Activated naive CD4-positive, alpha-beta T cell treated with anti-CD3 and anti-CD28 coated beads, Interleukin-2, amount 50 U/mL, for 24 hours (primary cell): ENCODE data around the gene HNRNPF.
"Not testable (repeated sequence)": the region's sequence is repeated elsewhere in the genome, so short reads cannot be mapped to it uniquely, and the experiment has no call there.

Experiments used
- H3K27ac Mint-ChIP-seq: one replicate; pipeline ENCODE4 v1.8.0; 2021; ENCODE audit warnings: mild to moderate bottlenecking, mixed read lengths
- H3K27me3 Mint-ChIP-seq: one replicate; pipeline ENCODE4 v1.8.0; 2021; ENCODE audit warnings: mixed read lengths
- H3K36me3 Mint-ChIP-seq: one replicate; pipeline ENCODE4 v1.8.0; 2021; ENCODE audit warnings: mixed read lengths
- H3K4me1 Mint-ChIP-seq: one replicate; pipeline ENCODE4 v1.8.0; 2021; ENCODE audit warnings: mixed read lengths
- H3K4me3 Mint-ChIP-seq: one replicate; pipeline ENCODE4 v1.8.0; 2021; ENCODE audit warnings: mild to moderate bottlenecking, mixed read lengths
- H3K9me3 Mint-ChIP-seq: one replicate; pipeline ENCODE4 v1.8.0; 2021; ENCODE audit warnings: mixed read lengths

Gene HNRNPF

DNA sequence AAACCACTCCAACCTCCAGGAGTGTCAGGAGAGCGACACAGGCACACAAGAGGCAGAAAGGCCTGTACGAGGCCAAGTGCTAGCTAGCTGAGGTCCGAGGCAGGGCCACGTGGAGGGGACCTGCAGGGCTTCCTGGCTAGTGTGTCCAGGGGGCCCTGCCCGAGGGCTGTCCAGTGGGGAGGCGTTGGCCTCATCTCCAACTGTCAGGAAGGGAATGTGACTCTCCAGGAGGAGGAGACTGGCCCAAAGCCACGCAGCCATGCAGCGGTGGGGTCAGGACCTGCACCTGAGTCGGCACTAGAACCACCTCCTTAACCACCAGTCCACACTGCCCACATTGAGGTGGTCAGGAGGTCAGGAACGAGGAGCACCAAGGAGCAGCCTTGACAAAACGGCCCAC lies 69.8 kb downstream of the HNRNPF start:
- Mint-ChIP-seq H3K36me3 (no peaks in the 10 kb centered on the region), H3K27ac (no peak overlapping the region), H3K4me1 (no peaks in the 10 kb centered on the region), H3K9me3 (no peaks in the 10 kb centered on the region), H3K4me3 (no peak overlapping the region), H3K27me3 (no peaks in the 10 kb centered on the region)

GRCh38 chr10:43338117-43338516 lies 70.9 kb downstream of the HNRNPF start:
- H3K27me3 Mint-ChIP-seq: no peaks in the 10 kb centered on the region
- H3K4me3 Mint-ChIP-seq: no peak overlapping the region
- H3K36me3 Mint-ChIP-seq: no peaks in the 10 kb centered on the region
- H3K27ac Mint-ChIP-seq: no peak overlapping the region
- H3K4me1 Mint-ChIP-seq: peaks cover 5% of the 10 kb centered on the region
- no peaks in the 10 kb centered on the region for H3K9me3 Mint-ChIP-seq

DNA sequence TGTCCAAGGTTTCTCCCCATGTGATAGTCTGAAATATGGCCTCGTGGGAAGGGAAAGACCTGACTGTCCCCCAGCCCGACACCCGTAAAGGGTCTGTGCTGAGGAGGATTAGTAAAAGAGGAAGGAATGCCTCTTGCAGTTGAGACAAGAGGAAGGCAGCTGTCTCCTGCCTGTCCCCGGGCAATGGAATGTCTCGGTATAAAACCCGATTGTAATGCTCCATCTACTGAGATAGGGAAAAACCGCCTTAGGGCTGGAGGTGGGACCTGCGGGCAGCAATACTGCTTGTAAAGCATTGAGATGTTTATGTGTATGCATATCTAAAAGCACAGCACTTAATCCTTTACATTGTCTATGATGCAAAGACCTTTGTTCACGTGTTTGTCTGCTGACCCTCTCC lies 71.5 kb downstream of the HNRNPF start:
- H3K27ac Mint-ChIP-seq, H3K9me3 Mint-ChIP-seq, H3K4me3 Mint-ChIP-seq, H3K36me3 Mint-ChIP-seq, H3K27me3 Mint-ChIP-seq: not testable (repeated sequence)
- H3K4me1 Mint-ChIP-seq: peaks cover 11% of the 10 kb centered on the region

DNA sequence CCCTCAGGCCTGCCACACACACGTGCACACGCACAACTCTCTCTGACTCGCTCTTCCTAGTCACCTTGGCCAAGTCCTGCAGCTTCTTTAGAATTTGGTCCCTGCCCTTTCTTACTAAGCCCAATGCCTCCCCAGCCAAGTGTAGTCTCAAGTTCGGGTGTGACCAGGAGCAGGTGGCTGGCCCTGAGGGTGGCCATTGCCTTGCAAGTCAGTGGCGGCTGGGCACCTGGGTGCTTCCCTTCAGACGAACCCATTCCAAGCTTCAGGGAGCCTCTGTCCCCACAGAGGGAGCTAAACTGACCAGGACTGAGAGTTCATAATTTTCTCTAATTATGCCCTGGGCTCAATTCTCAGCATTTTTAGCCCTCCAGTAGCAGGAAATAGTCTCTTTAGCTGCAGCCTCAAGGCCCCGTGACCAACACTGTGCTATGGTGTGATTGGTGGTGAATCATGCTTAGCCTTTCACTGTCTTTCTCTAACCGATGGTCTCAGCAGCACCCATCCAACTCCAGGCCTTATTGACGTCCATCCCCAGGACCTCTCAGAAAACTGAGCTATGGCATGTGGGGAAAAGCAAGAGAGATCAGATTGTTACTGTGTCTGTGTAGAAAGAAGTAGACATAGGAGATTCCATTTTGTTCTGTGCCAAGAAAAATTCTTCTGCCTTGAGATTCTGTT lies 72.2 kb downstream of the HNRNPF start:
- H3K27me3 Mint-ChIP-seq: no peaks in the 10 kb centered on the region
- no peak overlapping the region for H3K27ac Mint-ChIP-seq
- no peak overlapping the region for H3K4me3 Mint-ChIP-seq
- H3K9me3 Mint-ChIP-seq: no peaks in the 10 kb centered on the region
- no peaks in the 10 kb centered on the region for H3K36me3 Mint-ChIP-seq
- H3K4me1 Mint-ChIP-seq: peaks cover 18% of the 10 kb centered on the region

GRCh38 chr10:43336061-43336460 lies 72.9 kb downstream of the HNRNPF start:
- Mint-ChIP-seq H3K27ac (no peak overlapping the region), H3K36me3 (no peaks in the 10 kb centered on the region), H3K27me3 (no peaks in the 10 kb centered on the region), H3K4me3 (no peak overlapping the region), H3K9me3 (no peaks in the 10 kb centered on the region), H3K4me1 (peaks cover 22% of the 10 kb centered on the region)
